Skeletal muscle tissue (tissue), 4 donors: ENCODE results near the gene EPB41L5. TPM values are rescaled to one million over a fixed set of nuclear protein-coding genes. Genes with fewer than 3 reads are reported as not detected.
"Not testable (repeated sequence)": the region's sequence is repeated elsewhere in the genome, so short reads cannot be mapped to it uniquely, and the experiment has no call there.

Source experiments
- H3K27ac ChIP-seq: one replicate; pipeline ENCODE4 v1.7.0; 2013; ENCODE audit warnings: mild to moderate bottlenecking, low read depth, low read length, inconsistent platforms
- H3K27me3 ChIP-seq, 3 donors: one replicate each; pipeline ENCODE4 v1.7.0; 2013; ENCODE audit warnings: low read length in 3 of 3; ENCODE audit not compliant: control insufficient read depth in 3 of 3, insufficient read depth in 3 of 3
- H3K36me3 ChIP-seq, 3 donors: one replicate each; pipeline ENCODE4 v1.7.0; 2013; ENCODE audit warnings: low read length in 3 of 3; ENCODE audit not compliant: control insufficient read depth in 3 of 3, insufficient read depth in 3 of 3
- H3K4me1 ChIP-seq, 3 donors: one replicate each; pipeline ENCODE4 v1.7.0; 2013; ENCODE audit warnings: low read length in 3 of 3, mild to moderate bottlenecking in 3 of 3; ENCODE audit not compliant: control insufficient read depth in 3 of 3, insufficient read depth in 3 of 3
- H3K4me3 ChIP-seq, 3 donors: one replicate each; pipeline ENCODE4 v1.7.0; 2013; ENCODE audit warnings: low read length in 3 of 3
- H3K9ac ChIP-seq, 3 donors: one replicate each; pipeline ENCODE4 v1.7.0; 2013; ENCODE audit warnings: low read length in 3 of 3, mild to moderate bottlenecking in 3 of 3, moderate library complexity in 2 of 3, low read depth in 1 of 3
- H3K9me3 ChIP-seq, 3 donors: one replicate each; pipeline ENCODE4 v1.7.0; 2013; ENCODE audit warnings: low read length in 3 of 3; ENCODE audit not compliant: control insufficient read depth in 3 of 3
- total RNA-seq: library from RNA; depleted of rRNA; stranded (reverse); fragments of >200 nt; gene quantifications from one replicate; pipeline ENCODE4 v1.2.3, GENCODE V29; 2014
- donor health status: Osteomylitis.

Gene EPB41L5
- total RNA-seq, 1 donor from 2014 or later: 49.6 TPM

GRCh38 chr2:120133572-120134244 lies 120.8 kb downstream of the EPB41L5 start:
- no peak overlapping the region for H3K27ac ChIP-seq
- H3K4me1 ChIP-seq: no peaks in the 10 kb centered on the region
- no peaks in the 10 kb centered on the region for H3K27me3 ChIP-seq
- no peaks in the 10 kb centered on the region for H3K9me3 ChIP-seq
- H3K4me3 ChIP-seq: no peak overlapping the region
- H3K9ac ChIP-seq: no peak overlapping the region
- peaks cover 7 to 15% (median 11%) of the 10 kb centered on the region in 3 donors for H3K36me3 ChIP-seq

GRCh38 chr2:120134263-120134662 lies 121.4 kb downstream of the EPB41L5 start:
- Histone ChIP-seq H3K36me3 (peaks cover 7 to 15% (median 11%) of the 10 kb centered on the region in 3 donors), H3K9me3 (no peaks in the 10 kb centered on the region), H3K9ac (no peak overlapping the region), H3K27ac (no peak overlapping the region), H3K4me3 (no peak overlapping the region), H3K4me1 (no peaks in the 10 kb centered on the region), H3K27me3 (no peaks in the 10 kb centered on the region)

GRCh38 chr2:120135013-120135412 lies 122.1 kb downstream of the EPB41L5 start:
- H3K27me3 ChIP-seq, H3K27ac ChIP-seq, H3K4me1 ChIP-seq, H3K9me3 ChIP-seq, H3K4me3 ChIP-seq, H3K9ac ChIP-seq: not testable (repeated sequence)
- H3K36me3 ChIP-seq: peaks cover 7 to 15% (median 11%) of the 10 kb centered on the region in 3 donors

- Histone ChIP-seq H3K36me3 (no peaks in the 10 kb centered on the region), H3K27ac (no peak overlapping the region), H3K27me3 (no peaks in the 10 kb centered on the region), H3K9me3 (no peaks in the 10 kb centered on the region), H3K9ac (no peak overlapping the region), H3K4me3 (no peak overlapping the region), H3K4me1 (peaks cover 0 to 2% (median 0%) of the 10 kb centered on the region in 3 donors)
Observed at GRCh38 chr2:120140866-120141265, 128.0 kb downstream of the EPB41L5 start.

- H3K36me3 ChIP-seq: peaks cover 0 to 1% (median 0%) of the 10 kb centered on the region in 3 donors
- peaks cover 0 to 2% (median 0%) of the 10 kb centered on the region in 3 donors for H3K4me1 ChIP-seq
- H3K27me3 ChIP-seq: no peaks in the 10 kb centered on the region
- H3K9ac ChIP-seq: no peak overlapping the region
- H3K27ac ChIP-seq: no peak overlapping the region
- H3K9me3 ChIP-seq: no peaks in the 10 kb centered on the region
- H3K4me3 ChIP-seq: no peak overlapping the region
Observed at GRCh38 chr2:120141300-120142069, 128.6 kb downstream of the EPB41L5 start.

- no peak overlapping the region for H3K27ac ChIP-seq
Observed at GRCh38 chr2:120142528-120143219, 129.8 kb downstream of the EPB41L5 start.

GRCh38 chr2:120148229-120148628 lies 135.4 kb downstream of the EPB41L5 start:
- H3K27me3 ChIP-seq: no peaks in the 10 kb centered on the region
- no peaks in the 10 kb centered on the region for H3K4me1 ChIP-seq
- no peak overlapping the region for H3K27ac ChIP-seq
- H3K36me3 ChIP-seq: peaks cover 0 to 19% (median 6%) of the 10 kb centered on the region in 3 donors
- H3K9ac ChIP-seq: no peak overlapping the region
- no peak overlapping the region for H3K4me3 ChIP-seq
- H3K9me3 ChIP-seq: peaks cover 0 to 2% (median 0%) of the 10 kb centered on the region in 3 donors

More at GRCh38 chr2:120142528-120143219, 129.8 kb downstream of the EPB41L5 start:
- Histone ChIP-seq H3K27me3 (no peaks in the 10 kb centered on the region), H3K4me1 (peaks cover 0 to 2% (median 0%) of the 10 kb centered on the region in 3 donors), H3K9ac (no peak overlapping the region), H3K36me3 (peaks cover 0 to 7% (median 3%) of the 10 kb centered on the region in 3 donors), H3K4me3 (no peak overlapping the region), H3K9me3 (no peaks in the 10 kb centered on the region)

- H3K4me1 ChIP-seq: no peaks in the 10 kb centered on the region
- H3K36me3 ChIP-seq: peaks cover 0 to 19% (median 6%) of the 10 kb centered on the region in 3 donors
- H3K9me3 ChIP-seq: peaks cover 0 to 2% (median 0%) of the 10 kb centered on the region in 3 donors
- no peak overlapping the region for H3K4me3 ChIP-seq
- no peak overlapping the region for H3K9ac ChIP-seq
- no peaks in the 10 kb centered on the region for H3K27me3 ChIP-seq
- H3K27ac ChIP-seq: no peak overlapping the region
Observed at GRCh38 chr2:120148669-120149068, 135.8 kb downstream of the EPB41L5 start.

GRCh38 chr2:120149406-120149805 lies 136.5 kb downstream of the EPB41L5 start:
- Histone ChIP-seq H3K27me3 (no peaks in the 10 kb centered on the region), H3K9ac (no peak overlapping the region), H3K4me1 (no peaks in the 10 kb centered on the region), H3K9me3 (peaks cover 0 to 2% (median 0%) of the 10 kb centered on the region in 3 donors), H3K4me3 (no peak overlapping the region), H3K36me3 (peaks cover 0 to 19% (median 6%) of the 10 kb centered on the region in 3 donors), H3K27ac (no peak overlapping the region)
